SK-N-SH (cell line): ENCODE results near the gene SYT13. TPM values are rescaled to one million over a fixed set of nuclear protein-coding genes. Genes with fewer than 3 reads are reported as not detected.
A peak's percentile ranks its signal among the peaks of the same experiment; 100 is the strongest.

Experiments
- CTCF ChIA-PET: fragments of 300-600, 350-600 bp; formaldehyde crosslinking; extraction: SDS; loops from one replicate; lab custom pipeline; 2021; lab: Yijun Ruan, JAX
- POLR2A ChIA-PET: fragments of 350-600 bp; sonication (Branson Sonifier 250); formaldehyde crosslinking; extraction: SDS; loops from one replicate; lab custom pipeline; 2020; ENCODE audit warnings: antibody characterized with exemption, inconsistent platforms; lab: Yijun Ruan, JAX
- DNase-seq: peaks from one replicate; pipeline ENCODE4 v3.0.0; 2012
- H2AFZ ChIP-seq: fragments of 200-600 bp; sonication (generic); 2 replicates; pipeline ENCODE4 v1.8.1; 2016; ENCODE audit warnings: antibody characterized with exemption, mild to moderate bottlenecking, low read depth
- H3F3A ChIP-seq: fragments of 200-600 bp; sonication (generic); replicated peaks from 2 replicates; pipeline ENCODE3; 2016; ENCODE audit warnings: antibody characterized with exemption, mild to moderate bottlenecking; ENCODE audit not compliant: insufficient read depth
- H3K27ac ChIP-seq, 2 experiments: fragments of 200-500 bp in 1 of 2; fragments of 200-600 bp in 1 of 2; sonication (Bioruptor generic) in 1 of 2; sonication (generic), shearing (Covaris generic) in 1 of 2; 2 replicates each; pipeline versions ENCODE4 v1.5.1 to v1.6.1; 2014 to 2016; ENCODE audit warnings: low read depth in 2 of 2, inconsistent platforms in 1 of 2, low read length in 1 of 2, mild to moderate bottlenecking in 1 of 2, mixed read lengths in 1 of 2
- H3K27me3 ChIP-seq: fragments of 200-600 bp; sonication (generic), shearing (Covaris generic); 2 replicates; pipeline ENCODE4 v1.6.1; 2016; ENCODE audit warnings: mixed run types; ENCODE audit not compliant: insufficient read depth
- H3K36me3 ChIP-seq, 2 experiments: fragments of 200-500 bp in 1 of 2; fragments of 200-600 bp in 1 of 2; sonication (Bioruptor generic) in 1 of 2; sonication (generic) in 1 of 2; replicated peaks in 1 of 2; 2 replicates each; pipeline versions ENCODE3 to v1.5.1; 2014 to 2016; ENCODE audit warnings: low read length in 1 of 2, mild to moderate bottlenecking in 1 of 2; ENCODE audit not compliant: insufficient read depth in 2 of 2, control insufficient read depth in 1 of 2
- H3K4me1 ChIP-seq, 2 experiments: fragments of 200-500 bp in 1 of 2; fragments of 200-600 bp in 1 of 2; sonication (Bioruptor generic) in 1 of 2; sonication (generic), shearing (Covaris generic) in 1 of 2; 2 replicates each; pipeline versions ENCODE4 v1.5.1 to v1.6.1; 2014 to 2016; ENCODE audit warnings: low read depth in 1 of 2, low read length in 1 of 2, mixed run types in 1 of 2; ENCODE audit not compliant: insufficient read depth in 2 of 2, control insufficient read depth in 1 of 2
- H3K4me2 ChIP-seq: fragments of 200-600 bp; sonication (generic), shearing (Covaris generic); 2 replicates; pipeline ENCODE4 v1.6.1; 2017; ENCODE audit warnings: mixed run types
- H3K4me3 ChIP-seq, 2 experiments: fragments of 200-500 bp in 1 of 2; fragments of 200-600 bp in 1 of 2; sonication (Bioruptor generic) in 1 of 2; sonication (generic), shearing (Covaris generic) in 1 of 2; 2 replicates each; pipeline versions ENCODE4 v1.5.1 to v1.8.1; 2014 to 2016; ENCODE audit warnings: low read depth in 2 of 2, inconsistent platforms in 1 of 2, low read length in 1 of 2, mild to moderate bottlenecking in 1 of 2, mixed read lengths in 1 of 2, moderate library complexity in 1 of 2
- H3K79me2 ChIP-seq: fragments of 200-600 bp; sonication (generic); 2 replicates; pipeline ENCODE4 v1.8.1; 2017; ENCODE audit warnings: mild to moderate bottlenecking; ENCODE audit not compliant: insufficient read depth
- H3K9ac ChIP-seq: fragments of 200-600 bp; sonication (generic); 2 replicates; pipeline ENCODE4 v1.6.1; 2017; ENCODE audit warnings: mixed run types
- H3K9me2 ChIP-seq: fragments of 200-600 bp; sonication (generic); 2 replicates; pipeline ENCODE4 v1.6.1; 2017; ENCODE audit warnings: mixed run types
- H3K9me3 ChIP-seq: fragments of 200-600 bp; sonication (generic); 2 replicates; pipeline ENCODE4 v1.6.1; 2017; ENCODE audit warnings: mixed run types, mild to moderate bottlenecking, moderate library complexity
- H4K20me1 ChIP-seq: fragments of 200-600 bp; sonication (generic); 2 replicates; pipeline ENCODE4 v1.6.1; 2017; ENCODE audit warnings: mild to moderate bottlenecking, mixed run types; ENCODE audit not compliant: insufficient read depth
- CHD2 ChIP-seq: fragments of 150-350 bp; IDR thresholded peaks from 2 replicates; pipeline ENCODE4 v1.6.1; 2018; ENCODE audit warnings: low read length; ENCODE audit not compliant: partially characterized antibody
- CTCF ChIP-seq: fragments of 200-600 bp; sonication (generic); IDR thresholded peaks from 2 replicates; pipeline ENCODE4 v1.6.1; 2017; ENCODE audit warnings: antibody characterized with exemption, mild to moderate bottlenecking, moderate library complexity
- ELF1 ChIP-seq: IDR thresholded peaks from 2 replicates; pipeline ENCODE4 v1.4.0; 2012
- EP300 ChIP-seq, 2 experiments: IDR thresholded peaks; 2 replicates each; pipeline versions ENCODE4 v1.4.0 to v1.6.1; 2012; ENCODE audit warnings: borderline replicate concordance in 1 of 2, low read depth in 1 of 2, low read length in 1 of 2
- EZH2phosphoT487 ChIP-seq: fragments of 200-600 bp; sonication (generic); IDR thresholded peaks from 2 replicates; pipeline ENCODE4 v1.6.1; 2017; ENCODE audit warnings: low read depth, mixed run types, mild to moderate bottlenecking, antibody characterized with exemption, moderate library complexity, borderline replicate concordance
- JUND ChIP-seq: IDR thresholded peaks from 2 replicates; pipeline ENCODE4 v1.4.0; 2012
- MEF2A ChIP-seq: IDR thresholded peaks from 2 replicates; pipeline ENCODE4 v1.4.0; 2012; ENCODE audit warnings: low read depth, borderline replicate concordance
- MXI1 ChIP-seq: IDR thresholded peaks from 2 replicates; pipeline ENCODE4 v1.6.1; 2012; ENCODE audit warnings: mild to moderate bottlenecking, low read depth, low read length, improper control_type of control experiment
- NFIC ChIP-seq: IDR thresholded peaks from 2 replicates; pipeline ENCODE4 v1.4.0; 2012; ENCODE audit warnings: borderline replicate concordance
- RAD21 ChIP-seq: IDR thresholded peaks from 2 replicates; pipeline ENCODE4 v1.6.1; 2012; ENCODE audit warnings: mild to moderate bottlenecking, low read length
- RCOR1 ChIP-seq: fragments of 150-350 bp; IDR thresholded peaks from 2 replicates; pipeline ENCODE4 v1.6.1; 2017; ENCODE audit warnings: antibody characterized with exemption, low read length
- SMC3 ChIP-seq: IDR thresholded peaks from 2 replicates; pipeline ENCODE4 v1.6.1; 2012; ENCODE audit warnings: low read depth, low read length, improper control_type of control experiment
- TEAD4 ChIP-seq: IDR thresholded peaks from 2 replicates; pipeline ENCODE4 v1.4.0; 2012; ENCODE audit warnings: mild to moderate bottlenecking, borderline replicate concordance; ENCODE audit not compliant: insufficient read depth
- YY1 ChIP-seq: IDR thresholded peaks from 2 replicates; pipeline ENCODE4 v1.4.0; 2012; ENCODE audit warnings: low read depth, mild to moderate bottlenecking
- WGBS: methylation state at CpG from one replicate; pipeline ENCODE4 v1.1.6; 2017; ENCODE audit warnings: low lambda C conversion rate; 5-methylcytosine and 5-hydroxymethylcytosine counted together
- polyA plus RNA-seq, 3 experiments: library from polyadenylated mRNA; depleted of rRNA; stranded (reverse); fragments of >200 nt; gene quantifications; 2 replicates each; pipeline ENCODE4 v1.2.3, GENCODE V29; 2012

The SYT13 gene
- polyA plus RNA-seq, 1 of the 3 experiments (the other 2 are of a cell fraction) = not detected

DNA sequence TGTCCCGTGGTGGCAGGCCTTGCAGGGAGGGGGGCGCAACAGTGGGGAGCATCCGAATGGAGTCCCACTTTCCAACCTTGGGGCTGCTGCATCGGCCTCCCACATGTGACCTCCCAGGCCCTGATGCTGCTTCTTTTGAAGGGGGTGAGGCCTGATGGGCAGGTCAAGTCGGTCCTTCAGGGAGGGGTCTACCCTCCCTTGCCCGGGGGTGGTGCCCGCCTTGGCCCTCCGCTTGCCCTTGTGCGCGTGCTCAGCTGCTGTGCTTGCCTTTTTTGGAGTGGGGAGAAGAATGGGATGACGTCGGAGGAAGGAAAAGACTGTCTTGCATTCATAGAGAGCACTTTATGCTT is 72.8 kb downstream of the SYT13 start:
- Histone ChIP-seq H3K4me1 (no peaks in the 10 kb centered on the region; a peak in 2 of 4 replicates), H4K20me1 (no peaks in the 10 kb centered on the region), H3K27ac (no peak overlapping the region), H3K9me2 (no peaks in the 10 kb centered on the region), H3K9ac (no peak overlapping the region), H3K9me3 (no peaks in the 10 kb centered on the region), H3K27me3 (no peaks in the 10 kb centered on the region), H3K36me3 (peaks cover 0 to 7% of the 10 kb centered on the region in 2 experiments), H3K4me2 (no peak overlapping the region), H2AFZ (no peak overlapping the region), H3K79me2 (no peaks in the 10 kb centered on the region), H3K4me3 (no peak overlapping the region), H3F3A (no peaks in the 10 kb centered on the region)
- DNase-seq = no peak
- ChIA-PET POLR2A (no interaction called here), CTCF (interaction anchor here (1.3 to 2.3 kb wide), 2 partner anchors 19 to 102 kb away, joined by 3 to 7 read pairs; no protein-coding TSS in a partner anchor)
- TF ChIP-seq TEAD4 (no peak), NFIC (no peak), JUND (no peak), EP300 (IDR thresholded peaks at IDR 0.05; ENCODE audit: borderline replicate concordance in 1 of 2, low read depth in 1 of 2, low read length in 1 of 2) (no peak), ELF1 (no peak), RCOR1 (no peak), SMC3 (no peak), CHD2 (no peak), MEF2A (no peak), MXI1 (no peak)
- 83% methylated on average over 8 of the region's 12 CpGs for WGBS

DNA sequence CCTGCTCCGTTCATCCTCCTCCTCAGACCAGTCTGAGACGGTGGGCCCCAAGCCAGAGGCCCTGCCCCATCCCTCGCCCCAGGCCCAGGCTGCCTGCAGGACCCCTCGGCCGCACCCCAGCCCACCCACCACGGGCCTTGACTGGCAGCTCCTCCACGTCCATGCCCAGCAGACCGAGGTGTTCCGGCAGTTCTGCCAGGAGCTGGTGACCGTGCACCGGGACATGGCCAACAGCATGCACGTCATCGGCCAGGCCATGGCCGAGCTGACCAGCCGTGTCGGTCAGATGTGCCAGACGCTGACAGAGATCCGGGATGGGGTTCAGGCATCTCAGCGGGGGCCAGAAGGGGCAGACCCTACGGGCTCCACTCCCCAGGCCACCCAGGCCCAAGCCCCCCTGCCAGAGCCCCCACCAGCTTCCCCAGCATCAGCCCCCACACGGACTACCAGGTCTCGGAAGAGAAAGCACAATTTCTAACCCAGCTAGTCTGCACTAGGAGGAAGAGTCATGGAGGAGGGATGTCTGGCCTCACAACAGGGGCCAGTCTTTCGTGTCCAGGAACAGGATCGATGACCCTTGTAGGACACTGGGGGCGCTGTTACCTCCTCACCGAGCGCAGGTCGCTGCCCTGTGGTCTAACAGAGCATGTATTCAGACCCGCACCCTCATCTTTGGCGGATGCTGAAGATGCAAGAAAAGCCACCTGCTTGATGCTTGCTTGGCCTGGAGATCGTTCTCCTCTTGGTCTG is 73.4 kb downstream of the SYT13 start:
- Histone ChIP-seq H3K9me3 (no peaks in the 10 kb centered on the region), H3K9ac (no peak overlapping the region), H4K20me1 (no peaks in the 10 kb centered on the region), H3K36me3 (peaks cover 0 to 7% of the 10 kb centered on the region in 2 experiments), H3K27me3 (no peaks in the 10 kb centered on the region), H3K4me3 (no peak overlapping the region), H3F3A (no peaks in the 10 kb centered on the region), H3K4me2 (no peak overlapping the region), H2AFZ (no peak overlapping the region), H3K4me1 (no peaks in the 10 kb centered on the region; a peak in 2 of 4 replicates), H3K27ac (no peak overlapping the region), H3K9me2 (no peaks in the 10 kb centered on the region), H3K79me2 (no peaks in the 10 kb centered on the region)
- TF ChIP-seq YY1 (no peak), CHD2 (no peak), CTCF (peak; percentile 38; the same call in 1 of the 2 replicates), RAD21 (no peak), MEF2A (no peak), RCOR1 (no peak), NFIC (no peak), EZH2phosphoT487 (no peak)
- ChIA-PET POLR2A (no interaction called here), CTCF (interaction anchor here (0.7 to 2.3 kb wide), 4 partner anchors 9 to 102 kb away, joined by 3 to 7 read pairs (median 3); no protein-coding TSS in a partner anchor)
- no peak for DNase-seq
- WGBS = 92% methylated on average over 23 of the region's 31 CpGs
